Stimulated activated CD4-positive, alpha-beta T cell treated with anti-CD3 and anti-CD28 coated beads, Interleukin-4, amount 100 ng/mL, for 24 hours (primary cell): ENCODE results near the gene TEDC1.
"Not testable (repeated sequence)": the region's sequence is repeated elsewhere in the genome, so short reads cannot be mapped to it uniquely, and the experiment has no call there.

Experiments
- DNase-seq: peaks from one replicate; pipeline ENCODE4 v3.0.0-alpha.2; 2020

Gene TEDC1

DNA sequence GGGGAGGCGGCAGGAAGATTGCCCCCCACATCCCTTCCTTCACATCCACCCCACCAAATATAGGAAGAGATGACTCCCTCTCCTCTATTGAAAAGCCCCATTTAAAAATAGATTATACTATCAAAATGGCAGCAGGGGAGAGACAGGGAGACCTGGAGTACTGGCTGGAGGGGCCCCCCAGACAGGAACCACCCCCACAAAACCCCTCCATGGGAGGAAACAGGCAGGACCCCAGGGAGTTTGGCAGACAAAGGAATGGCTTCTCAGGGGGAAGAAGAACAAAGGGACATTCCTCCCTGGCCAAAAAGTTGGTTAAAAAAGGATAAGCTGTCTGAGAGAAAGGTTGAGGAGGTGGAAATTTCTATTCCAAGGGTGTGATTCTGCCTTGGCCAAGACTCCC is 54.6 kb downstream of the TEDC1 start:
- not testable (repeated sequence) for DNase-seq

DNA sequence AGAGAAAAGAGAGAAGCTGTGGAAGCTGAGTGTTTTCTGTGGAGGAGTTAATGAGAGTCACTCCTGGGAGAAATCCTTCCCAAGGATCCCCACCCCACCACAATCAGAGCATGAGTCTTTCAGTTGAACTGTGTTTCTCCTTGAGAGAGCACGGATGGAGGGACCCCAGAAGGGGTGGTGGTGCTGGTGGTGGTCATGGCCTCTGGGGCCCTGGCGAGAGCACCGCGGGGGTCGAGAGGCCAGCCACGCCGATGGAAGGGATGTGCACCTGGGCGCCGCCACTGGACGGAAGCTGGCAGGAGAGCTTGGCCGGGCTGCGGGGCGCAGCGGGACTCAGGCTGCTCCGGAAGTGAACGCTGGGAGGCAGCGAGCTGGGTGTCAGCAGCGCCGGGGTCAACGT is 55.4 kb downstream of the TEDC1 start:
- not testable (repeated sequence) for DNase-seq

DNA sequence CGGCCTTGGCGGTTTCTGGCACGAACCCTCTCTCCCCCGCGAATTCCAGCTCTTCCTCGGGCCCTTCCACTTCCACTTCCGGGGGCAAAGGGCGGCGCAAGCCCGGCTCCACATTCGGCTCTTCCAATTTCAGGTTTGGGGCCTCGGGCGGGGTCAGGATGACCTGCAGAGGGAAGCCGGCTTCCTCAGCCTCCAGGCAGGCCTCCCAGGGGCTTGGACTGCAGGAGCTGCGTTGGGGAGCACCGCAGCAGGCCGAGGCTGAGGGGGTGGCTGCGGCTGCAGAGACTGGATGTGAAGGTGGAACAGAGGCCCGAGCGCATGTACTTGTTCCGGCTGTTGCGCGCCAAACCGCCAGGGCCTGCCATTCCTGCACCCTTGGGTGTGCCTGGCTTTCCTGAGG is 56.0 kb downstream of the TEDC1 start:
- not testable (repeated sequence) for DNase-seq

DNA sequence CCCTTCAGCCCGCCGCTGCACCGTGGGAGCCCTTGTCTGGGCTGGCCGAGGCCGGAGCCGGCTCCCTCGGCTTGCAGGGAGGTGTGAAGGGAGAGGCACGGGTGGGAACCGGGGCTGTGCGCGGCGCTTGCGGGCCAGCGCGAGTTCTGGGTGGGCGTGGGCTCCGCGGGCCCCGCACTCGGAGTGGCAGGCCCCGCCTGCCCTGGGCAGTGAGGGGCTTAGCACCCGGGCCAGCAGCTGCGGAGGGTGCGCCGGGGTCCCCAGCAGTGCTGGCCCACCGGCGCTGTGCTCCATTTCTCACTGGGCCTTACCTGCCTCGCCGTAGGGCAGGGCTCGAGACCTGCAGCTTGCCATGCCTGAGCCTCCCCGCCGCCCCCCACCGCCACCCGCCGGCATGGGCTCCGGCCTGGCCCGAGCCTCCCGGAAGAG is 56.7 kb downstream of the TEDC1 start:
- no peak for DNase-seq
